GM21717 (cell line): Measurements from ENCODE around the gene ADM.
A peak's percentile ranks its signal among the peaks of the same experiment; 100 is the strongest.

Experiments used
- ATAC-seq: cut with Tn5 transposase; IDR thresholded peaks from one replicate; pipeline ENCODE4 v1.9.1; 2021; ENCODE audit warnings: mild to moderate bottlenecking, moderate library complexity; ENCODE audit not compliant: unreplicated experiment

The ADM gene

DNA sequence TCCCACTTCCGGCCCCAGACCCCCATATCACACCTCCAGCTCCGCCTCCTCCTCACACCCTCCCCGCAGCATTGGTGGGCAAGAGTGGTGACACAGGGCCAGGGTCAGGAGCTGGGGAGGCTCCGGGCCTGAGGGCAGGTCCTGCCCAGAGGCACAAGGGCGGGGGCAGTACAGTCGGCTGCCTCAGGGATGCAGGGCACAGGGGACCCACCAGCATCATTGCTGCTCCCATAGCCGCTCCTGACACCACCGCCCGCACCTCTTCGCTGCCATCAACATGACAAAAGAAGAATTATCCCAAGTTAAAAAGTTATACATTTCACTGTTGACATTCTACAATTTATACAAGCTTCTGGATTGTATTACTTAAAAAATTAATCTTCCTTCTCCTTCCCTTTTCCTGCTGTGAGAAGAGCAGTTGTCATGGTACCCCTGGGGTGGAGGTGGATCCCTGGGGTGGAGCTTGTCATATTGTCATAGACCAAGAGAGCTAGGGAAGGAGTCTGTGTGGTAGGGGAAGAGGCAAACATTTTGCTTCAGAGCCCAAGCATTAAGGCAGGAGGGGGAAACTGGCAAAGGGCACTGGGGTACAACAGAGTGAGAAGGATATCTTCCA is 15.0 kb upstream of the ADM start:
- no peak for ATAC-seq

DNA sequence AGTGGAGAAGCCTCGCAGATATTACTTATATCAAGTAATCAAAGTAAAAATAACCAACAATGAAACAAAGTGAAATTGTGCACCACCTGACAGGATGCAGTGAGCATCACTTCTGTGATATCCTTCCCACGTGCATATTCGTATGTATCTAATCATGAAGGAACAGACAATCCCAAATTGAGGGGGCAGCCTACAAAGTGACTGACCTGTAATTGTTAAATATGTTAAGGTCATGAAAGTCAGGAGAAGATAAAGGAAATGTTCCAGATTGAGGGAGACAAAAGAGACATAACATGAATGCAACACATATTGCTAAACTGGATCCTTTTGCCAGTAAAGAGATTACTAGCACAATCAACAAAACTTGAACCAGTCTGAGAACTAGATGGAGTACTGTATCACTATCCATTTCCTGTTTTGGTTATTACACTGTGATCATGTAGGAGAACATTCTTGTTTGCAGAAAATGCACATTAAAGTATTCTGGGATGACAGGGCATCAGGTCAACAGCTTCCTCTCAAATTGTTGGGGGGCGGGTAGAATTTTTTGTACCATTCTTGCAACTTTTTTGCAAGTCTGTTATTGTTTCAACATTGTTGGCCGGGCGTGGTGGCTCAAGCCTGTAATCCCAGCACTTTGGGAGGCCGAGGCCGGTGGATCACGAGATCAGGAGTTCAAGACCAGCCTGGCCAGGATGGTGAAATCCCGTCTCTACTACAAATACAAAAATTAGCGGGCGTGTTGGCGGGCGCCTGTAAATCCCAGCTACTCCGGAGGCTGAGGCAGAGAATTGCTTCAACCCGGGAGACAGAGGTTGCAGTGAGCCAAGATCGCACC is 12.9 kb upstream of the ADM start:
- ATAC-seq, result no peak

DNA sequence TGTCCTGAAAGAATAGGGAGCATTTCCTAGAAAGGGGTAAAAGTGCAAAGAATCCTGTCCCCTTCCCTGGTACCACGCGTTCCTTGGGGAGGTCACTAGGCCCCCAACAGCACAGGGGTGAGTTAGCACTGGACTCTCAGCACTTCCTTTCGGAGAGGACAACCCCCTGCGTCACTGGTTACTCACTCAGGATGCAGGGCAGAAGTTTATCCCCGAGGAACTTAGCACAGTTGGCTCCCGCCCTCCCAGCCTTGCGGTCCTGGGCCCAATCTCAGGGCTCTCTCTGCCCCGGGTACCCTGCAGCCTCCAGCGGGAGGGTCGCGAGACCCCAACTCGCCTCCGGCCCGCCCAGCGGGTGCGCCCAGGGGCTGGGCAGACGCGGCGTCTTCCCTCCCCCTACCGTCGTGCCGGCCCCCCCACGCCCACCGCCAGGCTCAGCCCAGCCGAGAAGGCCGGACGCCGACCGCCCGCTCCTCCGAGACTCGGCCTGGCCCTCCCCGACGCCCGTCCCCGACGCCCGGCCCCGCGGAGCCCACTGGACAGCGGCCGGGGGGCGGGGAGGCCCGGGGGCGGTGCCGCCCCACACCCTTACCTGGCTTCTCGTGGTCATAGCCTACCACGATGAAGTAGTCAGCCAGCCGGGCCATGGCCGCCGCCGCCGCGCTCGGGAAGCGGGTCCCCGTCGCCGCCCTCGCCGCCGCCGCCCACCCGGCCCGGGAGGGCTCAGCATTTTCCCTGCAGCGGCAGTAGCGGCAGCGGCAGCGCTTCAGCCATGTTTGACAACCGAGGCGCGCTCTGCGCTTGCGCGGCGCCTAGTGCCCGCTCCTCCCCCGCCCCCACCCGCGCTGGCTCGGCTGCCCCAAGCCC is 11.2 kb upstream of the ADM start, which contains the start of gene SBF2:
SBF2 (minus strand) TSS at position 797 of the 867 bp plus-strand sequence; CDS start at position 647, 150 bp downstream.
- ATAC-seq, result peak; percentile 39

DNA sequence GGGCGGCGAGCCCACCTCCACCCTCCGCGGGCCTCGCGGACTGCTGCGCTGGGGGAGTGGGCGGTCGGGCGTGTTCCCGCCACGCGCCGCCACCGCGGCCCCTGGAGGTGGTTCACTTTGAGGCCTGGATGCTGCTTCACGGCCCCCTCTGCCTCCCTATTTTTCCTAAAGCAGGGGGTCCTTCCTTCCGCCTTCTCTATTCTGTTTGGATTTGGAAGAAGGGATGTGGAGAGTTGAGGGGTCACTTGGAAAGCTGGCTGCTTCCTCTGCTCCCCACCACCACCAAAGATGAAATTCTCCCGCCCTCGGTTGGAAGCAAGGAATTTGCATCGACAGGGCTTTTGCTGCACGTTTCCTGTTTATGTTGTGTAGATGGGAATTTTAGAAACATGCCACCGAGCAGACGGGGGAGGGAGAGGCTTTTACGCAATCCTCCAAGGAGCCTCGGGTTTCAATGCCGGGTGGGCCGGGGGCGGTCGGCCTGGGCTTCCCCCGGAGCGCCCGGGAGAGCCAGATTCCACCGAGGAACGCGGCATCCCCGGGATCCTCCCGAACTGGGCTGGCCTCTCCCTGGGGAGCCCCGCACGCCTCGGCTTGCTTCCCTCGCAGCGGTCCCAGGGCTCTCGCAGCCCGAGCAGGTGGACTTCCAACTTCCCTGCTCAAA is 10.5 kb upstream of the ADM start:
- ATAC-seq, result no peak

DNA sequence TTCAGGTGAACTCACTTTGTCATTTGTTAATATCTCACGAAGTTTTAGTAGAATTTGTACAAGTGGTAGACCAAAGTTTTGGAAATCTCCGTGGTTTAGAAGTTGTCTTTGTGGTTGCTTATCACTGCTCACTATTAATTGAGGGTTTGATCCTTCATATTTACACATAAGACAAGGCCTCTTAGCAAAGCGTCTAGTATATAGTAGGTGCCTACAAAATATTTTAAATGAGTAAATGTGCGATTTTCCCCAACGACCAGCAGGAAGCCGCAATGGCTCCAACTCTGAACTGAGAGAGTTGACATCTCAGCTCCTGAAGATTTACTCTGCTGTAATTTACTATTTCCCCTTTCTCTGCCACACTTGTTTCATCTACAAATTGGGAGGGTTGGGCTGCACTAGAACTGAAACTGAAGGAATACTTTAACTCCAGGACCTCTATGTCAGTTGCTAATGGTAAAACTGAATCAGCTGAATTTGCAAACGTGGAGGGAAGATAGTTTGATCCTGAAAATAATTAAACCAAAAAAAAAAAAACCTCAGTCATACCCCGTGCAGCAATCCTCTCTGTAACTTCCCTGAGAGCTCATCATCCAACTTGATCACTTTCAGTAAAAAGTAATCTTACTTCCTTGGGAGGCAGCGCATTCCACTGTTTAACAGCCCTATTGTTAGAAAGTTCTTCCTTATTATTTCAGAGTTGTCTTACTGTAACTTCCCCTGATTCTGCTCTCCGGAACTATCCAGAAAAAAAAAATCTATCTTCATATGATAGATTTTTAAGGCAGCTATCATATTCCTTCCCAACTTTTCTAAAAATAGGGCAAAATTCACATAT is 9.6 kb upstream of the ADM start:
- ATAC-seq, result no peak

DNA sequence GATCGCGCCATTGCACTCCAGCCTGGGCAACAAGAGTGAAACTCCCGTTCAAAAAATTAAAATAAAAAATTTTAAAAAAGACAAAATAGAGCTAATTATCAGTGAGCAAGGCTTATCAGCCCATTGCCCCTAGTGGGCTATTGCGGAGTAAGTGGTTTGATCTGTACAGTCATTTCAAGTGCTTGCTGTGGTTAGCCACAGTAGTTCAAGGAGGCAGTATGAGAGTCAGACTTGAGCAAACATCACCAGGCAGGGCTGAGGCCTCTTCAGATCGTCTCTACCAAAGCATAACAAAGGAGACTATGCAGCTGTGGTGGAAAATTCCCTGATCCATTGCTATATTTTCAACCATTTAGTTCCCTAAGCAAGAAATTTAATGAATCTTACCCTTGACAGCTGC is 6.5 kb upstream of the ADM start:
- ATAC-seq, result peak; percentile 80

DNA sequence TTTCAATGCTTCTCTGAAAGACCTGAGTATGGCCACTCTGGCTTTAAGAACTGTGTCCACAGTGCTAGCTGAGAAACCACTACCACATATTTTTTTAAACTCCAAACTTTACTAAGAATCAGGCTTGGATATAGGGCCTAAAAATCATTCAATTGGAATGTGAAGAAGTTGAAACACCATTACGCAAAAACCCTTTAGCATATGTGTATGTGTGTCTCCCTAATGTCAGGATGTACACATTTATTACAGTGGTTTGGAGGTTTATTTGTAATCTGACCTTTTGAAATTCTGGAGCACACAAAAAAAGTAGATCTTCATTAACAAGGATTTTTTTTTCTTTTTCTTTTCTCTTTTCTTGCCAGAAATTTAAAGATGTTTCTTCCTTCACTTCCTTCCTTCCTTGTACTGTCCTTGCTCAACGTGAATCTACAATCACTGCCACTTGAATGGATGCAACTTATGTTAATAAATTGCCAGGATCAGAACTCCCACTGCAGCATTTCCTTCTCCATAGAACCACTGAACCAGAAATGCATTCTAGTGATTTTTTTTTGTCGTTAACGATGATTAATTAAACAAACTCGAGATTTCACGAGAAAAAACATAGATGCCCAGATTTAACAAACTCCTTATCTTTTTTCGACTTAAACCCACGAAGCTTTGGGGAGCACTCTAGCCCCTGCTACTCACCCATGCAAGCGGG is 3.1 kb upstream of the ADM start:
- ATAC-seq, result no peak

DNA sequence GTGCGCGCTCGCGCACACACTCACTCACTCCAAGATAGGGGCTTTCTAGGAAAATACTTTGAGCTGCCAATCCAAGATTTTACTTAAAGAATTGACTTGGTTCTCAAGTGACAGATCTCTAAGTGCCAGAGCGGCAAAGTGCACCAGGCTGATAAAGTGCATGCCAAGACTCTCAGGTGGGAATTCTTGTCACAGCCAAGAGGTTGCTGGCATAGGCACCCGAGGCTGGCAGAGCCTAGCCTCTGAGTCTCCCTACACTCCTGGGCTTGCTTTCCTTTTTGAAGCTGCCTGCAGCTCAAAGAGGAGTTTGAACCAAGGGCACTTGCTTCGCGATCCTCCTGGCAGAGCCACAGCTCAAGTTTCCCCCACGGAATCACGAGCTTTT is 2.5 kb upstream of the ADM start:
- ATAC-seq, result no peak

DNA sequence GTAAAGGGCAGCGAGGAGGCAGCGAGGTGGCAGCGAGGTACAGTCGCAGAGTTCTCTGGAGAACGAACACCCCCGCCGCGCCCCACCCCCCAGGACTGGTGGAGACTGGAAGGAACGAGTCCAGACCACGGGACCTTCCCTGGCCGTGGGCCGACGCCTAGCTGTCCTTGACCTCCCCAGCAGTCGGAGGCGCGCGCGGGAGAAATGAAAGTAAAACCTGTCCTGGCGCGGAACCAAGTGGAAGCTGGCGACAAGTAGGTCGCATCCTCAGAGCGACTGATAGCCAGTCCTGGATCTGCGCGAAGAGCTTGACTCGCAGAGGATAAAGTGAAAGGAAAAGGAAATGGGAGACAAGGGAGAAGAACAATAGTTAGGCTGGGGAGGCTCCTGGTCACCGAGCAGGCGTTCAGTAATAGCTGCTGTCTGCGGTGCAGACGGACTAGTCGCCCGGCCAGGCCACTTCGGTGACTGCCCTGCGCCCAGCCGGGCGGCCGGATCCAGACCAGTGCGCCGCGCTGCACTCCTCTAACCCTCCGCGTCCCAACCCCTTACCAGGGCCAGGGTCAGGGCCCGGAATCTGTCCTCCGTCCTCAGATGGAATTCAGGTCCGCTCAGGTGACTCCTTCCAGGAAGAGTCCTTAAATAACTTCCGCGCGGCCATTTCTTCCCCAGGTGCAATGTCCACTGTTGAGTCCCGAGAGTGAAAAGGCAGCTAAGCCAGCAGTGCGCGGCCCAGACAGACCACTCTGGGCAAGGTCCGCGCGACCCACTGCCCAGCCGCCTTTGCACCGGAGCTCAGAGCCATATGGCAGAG is 1.9 kb upstream of the ADM start:
- ATAC-seq, result no peak

DNA sequence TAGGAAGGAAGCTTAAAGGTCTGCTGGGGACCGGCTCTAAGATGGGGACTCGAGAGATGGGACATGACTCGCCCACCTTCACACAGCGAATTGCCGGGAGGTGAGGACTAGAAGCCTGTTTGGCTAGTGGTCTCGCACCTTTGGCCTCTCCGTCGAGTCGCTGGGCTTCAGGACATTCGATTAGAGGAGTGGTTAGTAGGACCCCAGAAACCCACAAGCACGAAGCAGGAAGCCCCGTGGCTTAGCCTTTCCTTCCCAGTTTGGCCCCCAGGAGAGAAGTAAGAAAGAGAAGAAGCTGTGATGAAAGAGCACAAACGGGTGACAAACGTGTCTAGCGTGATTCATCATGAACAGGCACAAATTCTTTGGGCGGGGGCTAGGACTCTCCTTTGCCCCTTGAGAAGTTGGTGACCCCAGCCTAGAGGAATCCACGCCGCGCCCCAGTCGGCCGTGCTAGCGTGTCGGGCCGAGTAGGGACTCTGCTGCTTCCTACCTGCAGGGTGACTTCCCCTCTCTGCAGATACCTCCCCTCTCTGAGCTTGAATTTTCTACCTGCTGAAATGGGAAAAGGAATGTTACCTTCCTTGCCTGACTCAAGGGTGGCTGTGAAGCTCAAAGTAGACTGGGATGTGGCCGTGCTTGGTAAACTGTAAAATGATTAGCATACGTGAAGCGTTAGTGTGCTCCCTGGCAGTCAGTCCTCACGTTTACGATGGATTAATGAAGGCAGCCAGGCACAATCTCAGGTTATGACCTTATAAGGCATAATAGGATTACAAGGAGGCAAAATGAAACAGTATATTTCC is 1.1 kb upstream of the ADM start:
- ATAC-seq, result no peak

DNA sequence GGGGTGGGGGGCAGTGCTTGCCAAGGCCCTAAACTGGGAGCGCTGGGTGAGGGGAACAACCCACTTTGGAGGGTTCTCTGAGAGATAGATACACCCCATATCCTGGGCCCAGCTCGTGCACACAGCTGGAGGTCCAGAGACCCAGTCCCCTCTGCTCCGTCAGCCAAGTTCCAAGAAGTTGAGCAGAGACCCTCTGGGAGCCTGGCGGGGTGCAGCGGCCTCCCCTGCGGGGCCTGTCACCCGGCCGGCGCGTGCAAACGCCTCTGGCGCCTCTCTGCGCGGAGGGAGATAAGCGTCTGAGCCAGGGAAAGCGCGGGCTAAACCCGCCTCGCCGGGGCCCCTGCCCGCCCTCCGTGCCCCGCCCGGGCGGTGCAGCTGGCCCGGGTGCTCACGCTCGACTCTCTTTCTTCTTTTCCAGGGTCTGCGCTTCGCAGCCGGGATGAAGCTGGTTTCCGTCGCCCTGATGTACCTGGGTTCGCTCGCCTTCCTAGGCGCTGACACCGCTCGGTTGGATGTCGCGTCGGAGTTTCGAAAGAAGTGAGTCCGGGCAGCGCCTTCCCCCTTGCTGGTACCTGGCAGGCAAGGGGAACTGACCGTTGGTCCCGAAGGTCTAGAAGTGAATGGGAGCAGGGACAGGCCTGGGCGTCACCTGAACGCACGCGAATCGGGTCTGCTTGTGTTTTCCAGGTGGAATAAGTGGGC is 540 bp downstream of the ADM start:
- no peak for ATAC-seq

DNA sequence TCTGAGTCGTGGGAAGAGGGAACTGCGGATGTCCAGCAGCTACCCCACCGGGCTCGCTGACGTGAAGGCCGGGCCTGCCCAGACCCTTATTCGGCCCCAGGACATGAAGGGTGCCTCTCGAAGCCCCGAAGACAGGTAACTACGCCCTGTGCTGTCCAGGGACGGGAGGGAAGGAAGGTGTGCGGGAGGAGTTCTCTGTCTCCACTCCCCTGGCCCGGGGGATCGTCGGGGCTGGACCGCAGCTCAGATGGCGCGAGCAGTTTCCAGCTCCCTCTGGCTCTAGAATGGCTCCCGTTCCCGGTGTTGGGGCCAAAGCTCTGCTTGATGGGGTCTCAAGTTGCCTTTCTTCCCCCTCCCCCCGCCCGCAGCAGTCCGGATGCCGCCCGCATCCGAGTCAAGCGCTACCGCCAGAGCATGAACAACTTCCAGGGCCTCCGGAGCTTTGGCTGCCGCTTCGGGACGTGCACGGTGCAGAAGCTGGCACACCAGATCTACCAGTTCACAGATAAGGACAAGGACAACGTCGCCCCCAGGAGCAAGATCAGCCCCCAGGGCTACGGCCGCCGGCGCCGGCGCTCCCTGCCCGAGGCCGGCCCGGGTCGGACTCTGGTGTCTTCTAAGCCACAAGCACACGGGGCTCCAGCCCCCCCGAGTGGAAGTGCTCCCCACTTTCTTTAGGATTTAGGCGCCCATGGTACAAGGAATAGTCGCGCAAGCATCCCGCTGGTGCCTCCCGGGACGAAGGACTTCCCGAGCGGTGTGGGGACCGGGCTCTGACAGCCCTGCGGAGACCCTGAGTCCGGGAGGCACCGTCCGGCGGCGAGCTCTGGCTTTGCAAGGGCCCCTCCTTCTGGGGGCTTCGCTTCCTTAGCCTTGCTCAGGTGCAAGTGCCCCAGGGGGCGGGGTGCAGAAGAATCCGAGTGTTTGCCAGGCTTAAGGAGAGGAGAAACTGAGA is 1.4 kb downstream of the ADM start:
- ATAC-seq, result no peak

DNA sequence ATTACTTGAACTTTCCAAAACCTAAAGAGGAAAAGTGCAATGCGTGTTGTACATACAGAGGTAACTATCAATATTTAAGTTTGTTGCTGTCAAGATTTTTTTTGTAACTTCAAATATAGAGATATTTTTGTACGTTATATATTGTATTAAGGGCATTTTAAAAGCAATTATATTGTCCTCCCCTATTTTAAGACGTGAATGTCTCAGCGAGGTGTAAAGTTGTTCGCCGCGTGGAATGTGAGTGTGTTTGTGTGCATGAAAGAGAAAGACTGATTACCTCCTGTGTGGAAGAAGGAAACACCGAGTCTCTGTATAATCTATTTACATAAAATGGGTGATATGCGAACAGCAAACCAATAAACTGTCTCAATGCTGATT is 2.1 kb downstream of the ADM start:
- ATAC-seq, result no peak

DNA sequence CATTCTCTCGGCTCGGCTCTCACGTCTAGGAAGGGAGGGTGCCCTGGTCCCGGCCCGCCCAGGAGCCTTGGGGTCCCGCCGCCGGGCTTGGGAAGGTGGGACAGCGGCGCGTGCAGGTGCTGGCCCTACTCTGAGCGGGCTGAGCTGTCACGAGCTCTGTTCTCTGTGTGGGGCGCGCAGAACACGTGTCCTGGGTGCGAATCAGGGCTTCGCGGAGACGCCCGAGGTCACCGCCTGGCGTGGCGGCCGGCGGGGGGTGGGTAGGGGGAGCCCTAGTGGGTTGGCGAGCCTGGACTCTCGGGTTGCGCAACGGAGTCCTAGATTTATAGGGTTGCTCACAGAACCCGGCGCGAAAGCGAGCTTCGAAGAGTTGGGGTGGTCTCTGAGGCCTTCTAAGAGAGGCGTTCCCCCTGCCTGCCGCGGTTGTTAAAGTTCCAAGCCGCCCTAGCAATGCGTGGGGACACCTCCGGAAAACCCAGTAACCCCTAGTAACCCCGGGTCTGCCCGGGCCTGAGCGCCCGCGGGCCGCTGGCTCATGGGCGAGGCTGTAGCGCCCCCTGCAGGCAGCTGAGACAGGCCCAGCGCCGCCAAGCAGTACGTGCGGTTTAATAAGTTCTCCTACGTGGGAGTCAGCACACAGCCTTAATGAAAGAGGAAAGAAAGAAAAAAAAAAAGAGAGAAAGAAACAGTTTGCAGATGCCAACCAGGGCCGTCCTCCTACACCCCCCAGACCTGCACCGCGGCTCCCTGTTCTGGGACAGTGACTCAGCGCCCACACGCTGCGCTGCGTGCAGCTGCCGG is 2.7 kb downstream of the ADM start:
- ATAC-seq, result peak; percentile 52

DNA sequence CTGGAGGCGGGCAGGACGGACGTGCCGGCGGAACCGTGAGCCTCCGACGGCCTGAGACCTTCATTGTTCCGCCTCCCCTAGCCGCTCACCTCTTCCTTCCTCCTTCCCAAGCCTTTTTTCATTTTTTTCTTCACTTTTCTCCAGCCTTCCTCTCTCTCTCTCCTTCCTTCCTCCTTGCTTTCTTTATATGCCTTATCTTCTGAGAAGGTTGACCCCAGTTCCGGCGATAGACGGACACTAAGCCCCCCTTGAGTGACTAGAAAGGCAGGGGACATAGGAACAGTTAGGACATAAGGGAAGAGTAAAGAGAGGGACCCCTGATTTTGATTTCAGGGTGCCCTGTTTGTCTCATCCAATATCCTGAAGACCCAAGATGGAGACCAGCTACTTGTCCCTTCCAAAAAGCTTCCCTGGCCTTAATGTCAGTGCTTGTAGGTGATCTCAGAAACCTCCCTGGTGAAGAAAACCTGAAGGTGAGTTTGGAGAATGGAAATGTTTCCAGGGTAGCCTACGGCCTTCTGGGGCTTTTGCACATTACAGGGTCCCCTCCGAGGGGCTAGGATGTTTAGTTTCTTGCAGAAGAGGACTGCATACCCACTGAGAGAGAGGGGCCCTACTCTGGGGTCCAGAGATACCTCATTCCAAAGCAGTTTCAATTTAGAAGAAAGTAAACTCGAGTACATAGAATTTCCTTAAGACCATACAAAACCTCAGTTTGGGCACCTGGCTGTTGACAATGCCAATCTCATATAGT is 3.5 kb downstream of the ADM start:
- ATAC-seq, result no peak
